Large intestine (tissue), 3 donors: ENCODE measurements around the gene TMEM271. TPM values are rescaled to one million over a fixed set of nuclear protein-coding genes. Genes with fewer than 3 reads are reported as not detected.

Source experiments
- DNase-seq, 2 donors: peaks; one replicate each; pipeline versions ENCODE4 v3.0.0 to v3.0.0-alpha.2; 2013
- H3K27ac ChIP-seq: one replicate; pipeline ENCODE4 v1.5.1; 2013; ENCODE audit warnings: low read length
- H3K27me3 ChIP-seq: 2 replicates; pipeline ENCODE4 v1.6.1; 2013; ENCODE audit warnings: low read length; ENCODE audit not compliant: control insufficient read depth, insufficient read depth
- H3K36me3 ChIP-seq: 2 replicates; pipeline ENCODE4 v1.6.1; 2013; ENCODE audit warnings: low read length; ENCODE audit not compliant: control insufficient read depth, insufficient read depth
- H3K4me1 ChIP-seq: one replicate; pipeline ENCODE4 v1.6.1; 2013; ENCODE audit warnings: low read length; ENCODE audit not compliant: control insufficient read depth, insufficient read depth
- H3K4me3 ChIP-seq: one replicate; pipeline ENCODE4 v1.5.1; 2013; ENCODE audit warnings: low read length
- H3K9me3 ChIP-seq: one replicate; pipeline ENCODE4 v1.6.1; 2013; ENCODE audit warnings: mild to moderate bottlenecking, low read depth, low read length, moderate library complexity; ENCODE audit not compliant: control insufficient read depth
- WGBS: methylation state at CpG from one replicate; pipeline ENCODE4 v1.1.5; 2013; ENCODE audit warnings: low lambda C conversion rate; ENCODE audit not compliant: insufficient coverage; 5-methylcytosine and 5-hydroxymethylcytosine counted together
- polyA plus RNA-seq: library from polyadenylated mRNA; unstranded; fragments of 120-200 nt; gene quantifications from one replicate; pipeline ENCODE4 v1.2.1, GENCODE V29; 2013

The TMEM271 gene
- polyA plus RNA-seq, 1 donor, result 0.58 TPM

GRCh38 chr4:537436-538264 is 38.4 kb downstream of the TMEM271 start:
- no peaks in the 10 kb centered on the region for H3K4me1 ChIP-seq
- H3K4me3 ChIP-seq, result no peak overlapping the region
- H3K9me3 ChIP-seq, result peaks cover 3% of the 10 kb centered on the region
- H3K27ac ChIP-seq, result no peak overlapping the region
- peak in 1 of 2 donors; percentile 3 for DNase-seq
- WGBS, result no CpG with 5 or more reads among the region's 21 CpGs
- no peaks in the 10 kb centered on the region for H3K27me3 ChIP-seq
- peaks cover 48% of the 10 kb centered on the region for H3K36me3 ChIP-seq

GRCh38 chr4:536351-536972 is 39.6 kb downstream of the TMEM271 start:
- H3K4me3 ChIP-seq, result no peak overlapping the region
- no peak overlapping the region for H3K27ac ChIP-seq
- H3K36me3 ChIP-seq, result peaks cover 60% of the 10 kb centered on the region
- WGBS, result no CpG with 5 or more reads among the region's 36 CpGs
- no peaks in the 10 kb centered on the region for H3K27me3 ChIP-seq
- H3K9me3 ChIP-seq, result peaks cover 3% of the 10 kb centered on the region
- H3K4me1 ChIP-seq, result no peaks in the 10 kb centered on the region
- no peak for DNase-seq

- Histone ChIP-seq H3K4me1 (no peaks in the 10 kb centered on the region), H3K27me3 (no peaks in the 10 kb centered on the region), H3K27ac (no peak overlapping the region), H3K4me3 (no peak overlapping the region), H3K36me3 (peaks cover 66% of the 10 kb centered on the region), H3K9me3 (peaks cover 3% of the 10 kb centered on the region)
- DNase-seq, result no peak
- no CpG with 5 or more reads among the region's 23 CpGs for WGBS
Measured at GRCh38 chr4:535924-536281, 40.2 kb downstream of the TMEM271 start.

- no CpG with 5 or more reads among the region's 39 CpGs for WGBS
- H3K27me3 ChIP-seq, result no peaks in the 10 kb centered on the region
- H3K4me1 ChIP-seq, result no peaks in the 10 kb centered on the region
- no peak overlapping the region for H3K27ac ChIP-seq
- H3K9me3 ChIP-seq, result peaks cover 3% of the 10 kb centered on the region
- peaks cover 70% of the 10 kb centered on the region for H3K36me3 ChIP-seq
- no peak overlapping the region for H3K4me3 ChIP-seq
- no peak for DNase-seq
Measured at GRCh38 chr4:535181-535923, 40.7 kb downstream of the TMEM271 start.

GRCh38 chr4:534576-535151 is 41.4 kb downstream of the TMEM271 start:
- Histone ChIP-seq H3K27ac (no peak overlapping the region), H3K4me3 (no peak overlapping the region), H3K4me1 (no peaks in the 10 kb centered on the region), H3K27me3 (no peaks in the 10 kb centered on the region), H3K36me3 (peaks cover 77% of the 10 kb centered on the region), H3K9me3 (peaks cover 3% of the 10 kb centered on the region)
- no CpG with 5 or more reads among the region's 22 CpGs for WGBS
- no peak for DNase-seq

- H3K4me3 ChIP-seq, result no peak overlapping the region
- no peaks in the 10 kb centered on the region for H3K27me3 ChIP-seq
- peaks cover 77% of the 10 kb centered on the region for H3K36me3 ChIP-seq
- H3K9me3 ChIP-seq, result peaks cover 3% of the 10 kb centered on the region
- H3K4me1 ChIP-seq, result no peaks in the 10 kb centered on the region
- DNase-seq, result no peak
- no peak overlapping the region for H3K27ac ChIP-seq
- WGBS, result no CpG with 5 or more reads among the region's 21 CpGs
Measured at GRCh38 chr4:534101-534575, 42.0 kb downstream of the TMEM271 start.

- H3K27ac ChIP-seq, result no peak overlapping the region
- H3K4me1 ChIP-seq, result no peaks in the 10 kb centered on the region
- H3K36me3 ChIP-seq, result peaks cover 79% of the 10 kb centered on the region
- no peak for DNase-seq
- H3K9me3 ChIP-seq, result peaks cover 3% of the 10 kb centered on the region
- no CpG with 5 or more reads among the region's 36 CpGs for WGBS
- H3K4me3 ChIP-seq, result no peak overlapping the region
- no peaks in the 10 kb centered on the region for H3K27me3 ChIP-seq
Measured at GRCh38 chr4:533318-534100, 42.6 kb downstream of the TMEM271 start.

GRCh38 chr4:532588-533317 is 43.3 kb downstream of the TMEM271 start:
- Histone ChIP-seq H3K27ac (no peak overlapping the region), H3K4me1 (no peaks in the 10 kb centered on the region), H3K27me3 (no peaks in the 10 kb centered on the region), H3K36me3 (peaks cover 82% of the 10 kb centered on the region), H3K4me3 (no peak overlapping the region), H3K9me3 (peaks cover 3% of the 10 kb centered on the region)
- 100% methylated on average over 3 of the region's 10 CpGs for WGBS
- DNase-seq, result no peak

- peaks cover 85% of the 10 kb centered on the region for H3K36me3 ChIP-seq
- no peak overlapping the region for H3K27ac ChIP-seq
- H3K9me3 ChIP-seq, result peaks cover 3% of the 10 kb centered on the region
- no peak for DNase-seq
- no peaks in the 10 kb centered on the region for H3K4me1 ChIP-seq
- no peak overlapping the region for H3K4me3 ChIP-seq
- no CpG with 5 or more reads among the region's 17 CpGs for WGBS
- no peaks in the 10 kb centered on the region for H3K27me3 ChIP-seq
Measured at GRCh38 chr4:531721-532565, 44.2 kb downstream of the TMEM271 start.
